HCT116 (cell line): Measurements from ENCODE around the gene PI4KA. TPM values are rescaled to one million over a fixed set of nuclear protein-coding genes. Genes with fewer than 3 reads are reported as not detected.
A peak's percentile ranks its signal among the peaks of the same experiment; 100 is the strongest.
"Not testable (repeated sequence)": the region's sequence is repeated elsewhere in the genome, so short reads cannot be mapped to it uniquely, and the experiment has no call there.

Experiments used
- ATAC-seq: fragments of 200-7000 bp; cut with Tn5 transposase; 2 replicates; pipeline ENCODE4 v1.9.1; 2020; ENCODE audit warnings: mild to moderate bottlenecking, moderate library complexity
- BruUV-seq: library from RNA; stranded (reverse); fragments of 400-500 nt; replicated peaks from 2 replicates; lab custom pipeline; 2021; lab: Mats Ljungman, UMichigan
- CTCF ChIA-PET: fragments of 300-600 bp; sonication (Branson Sonifier 250); formaldehyde crosslinking; loops from one replicate; lab custom pipeline; 2021; ENCODE audit warnings: antibody characterized with exemption; lab: Charles Lee
- POLR2A ChIA-PET: fragments of 300-600, 350-600 bp; sonication (Branson Sonifier 250); formaldehyde crosslinking; loops from one replicate; lab custom pipeline; 2021; ENCODE audit warnings: antibody characterized with exemption; lab: Charles Lee
- RAD21 ChIA-PET, 2 experiments: fragments of 300-600 bp; sonication (Branson Sonifier 250); formaldehyde crosslinking; loops; one replicate each; lab custom pipeline; 2023; ENCODE audit warnings: low total read pairs in 2 of 2; ENCODE audit not compliant: uncharacterized antibody in 2 of 2, unreplicated experiment in 2 of 2, low non-redundant PET in 1 of 2; lab: Charles Lee
- DNase-seq: peaks from one replicate; pipeline ENCODE4 v3.0.0-alpha.2; 2010; ENCODE audit warnings: low read depth, low spot score
- H2AFZ ChIP-seq: fragments of 200-600 bp; shearing (Covaris generic), sonication (generic); 2 replicates; pipeline ENCODE4 v1.6.1; 2017; ENCODE audit warnings: low read depth, mixed run types, mixed read lengths, antibody characterized with exemption, low read length; ENCODE audit not compliant: poor library complexity, severe bottlenecking
- H3K27ac ChIP-seq: 2 replicates; pipeline ENCODE4 v1.5.1; 2012; ENCODE audit warnings: low read depth, low read length
- H3K27me3 ChIP-seq: fragments of 200-600 bp; sonication (generic); 2 replicates; pipeline ENCODE4 v1.6.1; 2016; ENCODE audit warnings: mixed run types, low read length, mixed read lengths; ENCODE audit not compliant: insufficient read depth
- H3K36me3 ChIP-seq, 2 experiments: fragments of 200-500 bp in 1 of 2; fragments of 200-600 bp in 1 of 2; sonication (Bioruptor generic) in 1 of 2; sonication (generic) in 1 of 2; 2 replicates each; pipeline versions ENCODE4 v1.5.1 to v1.6.1; 2014 to 2016; ENCODE audit warnings: low read length in 2 of 2, inconsistent platforms in 1 of 2, mixed read lengths in 1 of 2, mixed run types in 1 of 2; ENCODE audit not compliant: insufficient read depth in 2 of 2, control insufficient read depth in 1 of 2
- H3K4me1 ChIP-seq, 2 experiments: fragments of 200-600 bp in 1 of 2; sonication (generic) in 1 of 2; 2 replicates each; pipeline versions ENCODE4 v1.5.1 to v1.6.1; 2012 to 2017; ENCODE audit warnings: low read length in 2 of 2, inconsistent platforms in 1 of 2, mild to moderate bottlenecking in 1 of 2, mixed read lengths in 1 of 2, mixed run types in 1 of 2, moderate library complexity in 1 of 2; ENCODE audit not compliant: insufficient read depth in 2 of 2, control insufficient read depth in 1 of 2
- H3K4me2 ChIP-seq: fragments of 200-600 bp; sonication (generic); 2 replicates; pipeline ENCODE4 v1.6.1; 2017; ENCODE audit warnings: mixed run types, low read length, mixed read lengths
- H3K4me3 ChIP-seq, 2 experiments: fragments of 200-600 bp in 1 of 2; sonication (generic) in 1 of 2; replicated peaks in 1 of 2; 2 replicates each; pipeline ENCODE4 v1.5.1; 2011 to 2016; ENCODE audit warnings: low read length in 2 of 2, control low read depth in 1 of 2, low read depth in 1 of 2, mild to moderate bottlenecking in 1 of 2, mixed read lengths in 1 of 2, mixed run types in 1 of 2
- H3K79me2 ChIP-seq: fragments of 200-600 bp; sonication (generic); 2 replicates; pipeline ENCODE4 v1.6.1; 2017; ENCODE audit warnings: mild to moderate bottlenecking, mixed run types, low read length, moderate library complexity, mixed read lengths; ENCODE audit not compliant: insufficient read depth
- H3K9ac ChIP-seq: fragments of 200-600 bp; sonication (generic); 2 replicates; pipeline ENCODE4 v1.6.1; 2016; ENCODE audit warnings: low read length, mixed read lengths
- H3K9me2 ChIP-seq: fragments of 200-600 bp; sonication (generic), shearing (Covaris generic); 2 replicates; pipeline ENCODE4 v1.6.1; 2017; ENCODE audit warnings: mixed run types, mild to moderate bottlenecking, moderate library complexity; ENCODE audit not compliant: insufficient read depth
- H3K9me3 ChIP-seq, 2 experiments: fragments of 200-500 bp in 1 of 2; fragments of 200-600 bp in 1 of 2; sonication (Bioruptor generic) in 1 of 2; sonication (generic) in 1 of 2; 2 replicates each; pipeline ENCODE4 v1.6.1; 2014 to 2017; ENCODE audit warnings: low read length in 2 of 2, mixed read lengths in 2 of 2, inconsistent platforms in 1 of 2, low read depth in 1 of 2, mild to moderate bottlenecking in 1 of 2, mixed run types in 1 of 2, moderate library complexity in 1 of 2; ENCODE audit not compliant: control insufficient read depth in 1 of 2, insufficient read depth in 1 of 2
- H4K20me1 ChIP-seq: fragments of 200-600 bp; sonication (generic), shearing (Covaris generic); 2 replicates; pipeline ENCODE4 v1.6.1; 2017; ENCODE audit warnings: mixed run types, mild to moderate bottlenecking, moderate library complexity; ENCODE audit not compliant: insufficient read depth
- CTCF ChIP-seq, 3 experiments: fragments of 200-600 bp in 1 of 3; sonication (generic) in 1 of 3; IDR thresholded peaks in 2 of 3; conservative IDR thresholded peaks in 1 of 3; 2 replicates each; pipeline ENCODE4 v1.5.1; 2012 to 2017; ENCODE audit warnings: low read depth in 2 of 3, low read length in 2 of 3, antibody characterized with exemption in 1 of 3, borderline replicate concordance in 1 of 3, control low read depth in 1 of 3, mild to moderate bottlenecking in 1 of 3, mixed read lengths in 1 of 3, mixed run types in 1 of 3, moderate library complexity in 1 of 3; ENCODE audit not compliant: insufficient read depth in 1 of 3
- RAD21 ChIP-seq: IDR thresholded peaks from 2 replicates; pipeline ENCODE4 v1.6.1; 2012; ENCODE audit warnings: low read depth, mild to moderate bottlenecking
- intact Hi-C: fragments of 100-400 bp; cut with micrococcal nuclease; formaldehyde crosslinking; loops from 2 replicates; pipeline ENCODE4 v1.10.0; 2022
- total RNA-seq: library from RNA; stranded (reverse); gene quantifications from one replicate; pipeline ENCODE4 v1.2.1, GENCODE V29; 2021; ENCODE audit not compliant: unreplicated experiment

The PI4KA gene
- total RNA-seq, 1 experiment from 2014 or later = 59.6 TPM

GRCh38 chr22:20771918-20772625 is 86.5 kb downstream of the PI4KA start:
- peak; percentile 85 for ATAC-seq
- Histone ChIP-seq H3K9me2 (no peaks in the 10 kb centered on the region), H4K20me1 (no peaks in the 10 kb centered on the region), H3K4me3 (no peak overlapping the region), H3K9me3 (no peaks in the 10 kb centered on the region), H3K79me2 (no peaks in the 10 kb centered on the region), H2AFZ (no peak overlapping the region), H3K4me2 (no peak overlapping the region), H3K27me3 (no peaks in the 10 kb centered on the region), H3K9ac (no peak overlapping the region), H3K36me3 (no peaks in the 10 kb centered on the region), H3K4me1 (no peaks in the 10 kb centered on the region; a peak in 1 of 4 replicates), H3K27ac (no peak overlapping the region)
- CTCF ChIA-PET = interaction anchor here (1.2 to 2.1 kb wide), 3 partner anchors 12 to 69 kb away, joined by 3 to 5 read pairs (median 3); no protein-coding TSS in a partner anchor
- intact Hi-C loops = no loop called here
- POLR2A ChIA-PET = no interaction called here
- TF ChIP-seq RAD21 (no peak), CTCF (IDR thresholded peaks at IDR 0.05 in 2 of 3, conservative IDR thresholded peaks at IDR 0.05 in 1 of 3; ENCODE audit: borderline replicate concordance in 1 of 3, insufficient read depth in 1 of 3, low read depth in 2 of 3, low read length in 2 of 3) (peak in 2 of 3 experiments; percentile 34 to 45; a peak in 3 of 6 replicates)
- no TSS peak for BruUV-seq
- RAD21 ChIA-PET = no interaction called here
- DNase-seq = no peak

DNA sequence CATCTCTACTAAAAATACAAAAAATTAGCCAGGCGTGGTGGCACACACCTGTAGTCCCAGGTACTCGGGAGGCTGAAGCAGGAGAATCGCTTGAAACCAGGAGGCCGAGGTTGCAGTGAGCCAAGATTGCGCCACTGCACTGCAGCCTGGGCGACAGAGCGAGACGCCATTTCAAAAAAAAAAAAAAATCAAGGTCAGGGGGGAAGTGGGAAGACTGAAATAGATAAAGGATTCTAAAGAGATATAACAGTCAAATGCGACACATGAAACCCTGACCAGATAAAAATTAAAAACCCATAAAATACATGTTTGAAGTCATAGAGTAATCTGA is 89.2 kb downstream of the PI4KA start:
- DNase-seq, RAD21 ChIA-PET, ATAC-seq: not testable (repeated sequence)

More for the DNA sequence above, 89.2 kb downstream of the PI4KA start:
- H3K27me3 ChIP-seq, H3K4me1 ChIP-seq, H3K9me3 ChIP-seq, H3K4me2 ChIP-seq, H2AFZ ChIP-seq, H3K79me2 ChIP-seq, H3K27ac ChIP-seq, H3K4me3 ChIP-seq, intact Hi-C loops, POLR2A ChIA-PET, CTCF ChIA-PET, H3K36me3 ChIP-seq, H3K9ac ChIP-seq, H3K9me2 ChIP-seq, H4K20me1 ChIP-seq, BruUV-seq: not testable (repeated sequence)
